ENCODE measurements around the gene TJP2. TPM values are rescaled to one million over a fixed set of nuclear protein-coding genes. Genes with fewer than 3 reads are reported as not detected.
A peak's percentile ranks its signal among the peaks of the same experiment; 100 is the strongest.

TJP2 gene
- total and polyA plus RNA-seq, 2 donors (not counting 3 experiments of a cell fraction or from before 2014, with no cell fraction given): 83.0 to 168 TPM

DNA sequence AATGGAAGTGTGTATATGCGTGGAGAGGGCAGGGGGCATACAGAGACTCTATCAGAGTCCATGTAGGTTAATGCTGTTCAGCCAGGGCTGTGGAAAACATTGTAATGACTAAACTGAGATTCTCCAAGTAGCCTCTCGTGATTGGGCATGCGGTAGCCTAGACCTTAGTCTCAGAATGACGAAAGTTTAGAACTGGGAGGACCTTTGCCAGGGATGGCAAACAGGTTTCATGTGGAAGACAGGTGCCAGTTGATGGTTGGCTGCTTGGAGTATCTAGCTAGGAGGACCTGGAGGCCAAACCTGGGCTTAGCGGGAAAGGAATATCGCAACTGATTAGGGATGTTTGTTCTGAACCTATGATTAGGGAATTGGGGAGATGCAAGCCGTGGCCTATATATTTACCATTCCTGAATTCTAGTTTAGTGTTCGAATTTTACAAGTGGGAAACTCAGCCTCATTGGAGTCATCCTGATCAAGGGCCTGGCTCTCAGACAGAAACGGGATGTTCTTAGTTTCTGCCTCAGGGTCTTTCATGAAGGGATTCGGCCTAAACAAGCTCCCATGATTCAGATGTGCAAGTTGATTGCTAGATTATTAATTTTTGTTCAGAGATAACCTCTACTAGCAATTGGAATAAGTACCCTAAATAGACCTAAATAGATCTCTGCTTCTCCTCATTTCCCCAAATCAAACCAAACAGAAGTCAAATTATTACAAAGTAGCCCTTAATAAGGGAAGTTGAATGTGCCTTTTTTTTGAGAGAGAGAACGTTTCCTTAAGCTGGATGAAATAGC is 26.8 kb upstream of the TJP2 start:
- no peaks in the 10 kb centered on the region for H3K9me1 ChIP-seq (replicated peaks; ENCODE audit: control insufficient read depth, extremely low read depth, insufficient read depth, low read length)
- CTCF ChIA-PET: interaction anchor here (1.0 to 3.7 kb wide), 2 partner anchors 11 to 92 kb away, joined by 5 to 71 read pairs; no protein-coding TSS in a partner anchor
- no peak overlapping the region for H3K4me2 ChIP-seq (ENCODE audit: insufficient read depth, low read length)
- no peaks in the 10 kb centered on the region for H3K9me3 ChIP-seq (replicated peaks; ENCODE audit: control insufficient read depth, insufficient read depth, low read length)
- TF ChIP-seq POLR2AphosphoS5 (IDR thresholded peaks at IDR 0.05; ENCODE audit: insufficient read depth, low read depth, low read length) (no peak), MYC (IDR thresholded peaks at IDR 0.05; ENCODE audit: low read depth, low read length) (no peak), POLR2A (IDR thresholded peaks at IDR 0.05; ENCODE audit: low read depth, low read length) (no peak), CTCF (IDR thresholded peaks at IDR 0.05; ENCODE audit: extremely low read depth in 1 of 2, insufficient read depth in 1 of 2, low read depth in 1 of 2, low read length in 2 of 2) (no peak), GATA2 (IDR thresholded peaks at IDR 0.05; ENCODE audit: insufficient read depth, insufficient read length, low read depth, low read length) (no peak), JUN (IDR thresholded peaks at IDR 0.05; ENCODE audit: borderline replicate concordance, insufficient read depth, insufficient read length, low read depth) (no peak), FOS (IDR thresholded peaks at IDR 0.05; ENCODE audit: borderline replicate concordance, insufficient read depth, low read length) (no peak), EZH2 (IDR thresholded peaks at IDR 0.05; ENCODE audit: borderline replicate concordance, low read depth, low read length, severe bottlenecking) (no peak)
- TF ChIP-seq, protein P1, sequence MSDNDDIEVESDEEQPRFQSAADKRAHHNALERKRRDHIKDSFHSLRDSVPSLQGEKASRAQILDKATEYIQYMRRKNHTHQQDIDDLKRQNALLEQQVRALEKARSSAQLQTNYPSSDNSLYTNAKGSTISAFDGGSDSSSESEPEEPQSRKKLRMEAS (IDR thresholded peaks at IDR 0.05; ENCODE audit: insufficient read depth, insufficient read length): no peak
- FAIRE-seq (no peak), DNase-seq (ENCODE audit: low read depth, low spot score) (peak; percentile 1)
- no peak overlapping the region for H2AFZ ChIP-seq (ENCODE audit: low read depth, low read length)
- H3K4me1 ChIP-seq (ENCODE audit: control insufficient read depth, extremely low read depth, insufficient read depth, low read length): peaks cover 41% of the 10 kb centered on the region
- peaks cover 0 to 6% of the 10 kb centered on the region in 2 experiments for H3K36me3 ChIP-seq (ENCODE audit: control insufficient read depth in 2 of 2, extremely low read depth in 1 of 2, insufficient read depth in 2 of 2, low read length in 2 of 2)
- intact Hi-C loops (cut with micrococcal nuclease): no loop called here
- no TSS peak for BruUV-seq (replicated peaks)
- POLR2A ChIA-PET: interaction anchor here (0.7 kb wide), 1 partner anchor 17 kb away, joined by 4 read pairs; no protein-coding TSS in a partner anchor
- H3K27ac ChIP-seq (ENCODE audit: insufficient read depth, low read depth, low read length): no peak overlapping the region
- dilution Hi-C loops (cut with MboI; ENCODE audit: extremely low pct_ligation_motif_present, low sequenced_read_pairs): no loop called here
- H3K4me3 ChIP-seq (replicated peaks in 1 of 3; ENCODE audit: insufficient read depth in 1 of 3, low read depth in 1 of 3, low read length in 3 of 3): no peak overlapping the region
- H3K9ac ChIP-seq (replicated peaks; ENCODE audit: extremely low read depth, insufficient read depth, low read length): no peak overlapping the region
- H4K20me1 ChIP-seq (replicated peaks; ENCODE audit: control insufficient read depth, extremely low read depth, insufficient read depth, low read length): no peaks in the 10 kb centered on the region
- no peaks in the 10 kb centered on the region for H3K27me3 ChIP-seq (ENCODE audit: control insufficient read depth in 2 of 2, insufficient read depth in 2 of 2, low read length in 2 of 2)
- peaks cover 57% of the 10 kb centered on the region for H3K79me2 ChIP-seq (ENCODE audit: control insufficient read depth, insufficient read depth, low read length)

Data from endothelial cell of umbilical vein (primary cell).